Mesendoderm (in vitro differentiated cells): Measurements from ENCODE around the gene FMNL2.

ENCODE experiments used
- DNase-seq: peaks from one replicate; pipeline ENCODE4 v3.0.0; 2013
- H2AK5ac ChIP-seq: 2 replicates; pipeline ENCODE4 v1.6.1; 2013; ENCODE audit warnings: low read length, inconsistent platforms
- H2BK120ac ChIP-seq: 2 replicates; pipeline ENCODE4 v1.6.1; 2013; ENCODE audit warnings: low read depth, mild to moderate bottlenecking, low read length, moderate library complexity, mixed read lengths
- H2BK15ac ChIP-seq: replicated peaks from 2 replicates; pipeline ENCODE4 v1.6.1; 2013; ENCODE audit warnings: low read depth, mild to moderate bottlenecking, moderate library complexity
- H2BK5ac ChIP-seq: 2 replicates; pipeline ENCODE4 v1.6.1; 2013; ENCODE audit warnings: low read length, inconsistent platforms
- H3K18ac ChIP-seq: 2 replicates; pipeline ENCODE4 v1.6.1; 2013; ENCODE audit warnings: mild to moderate bottlenecking, low read length, mixed read lengths
- H3K23ac ChIP-seq: one replicate; pipeline ENCODE4 v1.6.1; 2013; ENCODE audit warnings: low read length
- H3K27ac ChIP-seq: 2 replicates; pipeline ENCODE4 v1.5.1; 2013; ENCODE audit warnings: low read depth, mild to moderate bottlenecking, inconsistent platforms, low read length, moderate library complexity
- H3K27me3 ChIP-seq: 2 replicates; pipeline ENCODE4 v1.6.1; 2013; ENCODE audit warnings: low read length, control low read depth, mild to moderate bottlenecking, inconsistent platforms; ENCODE audit not compliant: insufficient read depth, poor library complexity
- H3K36me3 ChIP-seq: 2 replicates; pipeline ENCODE4 v1.6.1; 2013; ENCODE audit warnings: low read length, inconsistent platforms; ENCODE audit not compliant: control insufficient read depth, insufficient read depth
- H3K4ac ChIP-seq: one replicate; pipeline ENCODE4 v1.6.1; 2013; ENCODE audit warnings: low read depth, mild to moderate bottlenecking, low read length, moderate library complexity
- H3K4me1 ChIP-seq: 2 replicates; pipeline ENCODE4 v1.6.1; 2013; ENCODE audit warnings: low read depth, low read length, inconsistent platforms; ENCODE audit not compliant: control insufficient read depth
- H3K4me2 ChIP-seq: 2 replicates; pipeline ENCODE4 v1.6.1; 2013; ENCODE audit warnings: low read length
- H3K4me3 ChIP-seq: 2 replicates; pipeline ENCODE4 v1.5.1; 2013; ENCODE audit warnings: mild to moderate bottlenecking, low read length
- H3K56ac ChIP-seq: one replicate; pipeline ENCODE4 v1.6.1; 2013; ENCODE audit warnings: low read length
- H3K79me1 ChIP-seq: 2 replicates; pipeline ENCODE4 v1.6.1; 2013; ENCODE audit warnings: low read length, inconsistent platforms
- H3K79me2 ChIP-seq: 2 replicates; pipeline ENCODE4 v1.6.1; 2013; ENCODE audit warnings: mild to moderate bottlenecking, low read length; ENCODE audit not compliant: control insufficient read depth, insufficient read depth
- H3K9ac ChIP-seq: 2 replicates; pipeline ENCODE4 v1.6.1; 2013; ENCODE audit warnings: low read length, inconsistent platforms
- H4K5ac ChIP-seq: one replicate; pipeline ENCODE4 v1.6.1; 2013; ENCODE audit warnings: low read length
- H4K8ac ChIP-seq: one replicate; pipeline ENCODE4 v1.6.1; 2013; ENCODE audit warnings: low read depth, mild to moderate bottlenecking, control low read depth, low read length, moderate library complexity
- WGBS: extraction: QIAGEN DNeasy Blood & Tissue Kit; methylation state at CpG from one replicate; pipeline ENCODE4 v1.1.7; 2013; ENCODE audit warnings: low lambda C conversion rate, missing lambda C conversion rate; ENCODE audit not compliant: insufficient coverage; ENCODE audit errors: extremely low coverage; 5-methylcytosine and 5-hydroxymethylcytosine counted together

FMNL2 gene

DNA sequence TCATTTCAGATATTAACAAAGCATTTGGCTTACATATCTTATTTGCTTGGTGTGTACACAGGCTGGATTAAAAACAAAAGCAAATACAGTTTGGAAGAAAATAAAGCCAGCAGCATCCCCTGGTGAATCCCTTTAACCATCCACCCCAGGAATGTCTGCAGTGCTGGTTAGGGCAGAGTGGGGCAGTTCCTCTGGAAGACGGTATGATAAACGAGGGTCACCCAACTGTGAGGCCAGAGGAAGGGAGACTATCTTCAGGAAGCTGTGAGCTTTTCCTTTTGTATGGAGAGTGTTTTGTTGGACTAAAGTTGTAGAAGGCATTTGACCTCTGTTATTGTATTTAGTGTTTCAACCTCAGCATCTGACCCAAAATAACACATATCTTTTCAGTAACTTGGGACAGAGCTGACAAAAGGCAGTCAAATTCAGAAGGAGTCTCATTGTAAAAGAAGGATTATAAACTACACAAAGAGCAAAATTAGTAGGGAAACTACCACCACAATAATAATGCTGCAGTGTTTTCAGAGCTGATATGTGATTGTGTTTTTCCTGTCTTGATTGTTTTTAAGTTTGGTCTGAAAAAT lies 159.1 kb downstream of the FMNL2 start:
- H3K36me3 ChIP-seq = no peaks in the 10 kb centered on the region
- no peak overlapping the region for H3K18ac ChIP-seq
- H3K27me3 ChIP-seq = no peaks in the 10 kb centered on the region
- H3K9ac ChIP-seq = no peak overlapping the region
- H2BK120ac ChIP-seq = no peak overlapping the region
- no peak overlapping the region for H3K4me3 ChIP-seq
- H3K79me1 ChIP-seq = peaks cover 5% of the 10 kb centered on the region
- H4K8ac ChIP-seq = no peak overlapping the region
- no peak overlapping the region for H2BK15ac ChIP-seq
- peak; percentile 77 for DNase-seq
- H3K23ac ChIP-seq = no peak overlapping the region
- H2AK5ac ChIP-seq = no peak overlapping the region
- no peak overlapping the region for H3K4me2 ChIP-seq
- peaks cover 7% of the 10 kb centered on the region for H3K79me2 ChIP-seq
- no CpG with 5 or more reads among the region's 2 CpGs for WGBS
- peak overlapping the region; percentile 5 for H3K27ac ChIP-seq
- H4K5ac ChIP-seq = no peak overlapping the region
- no peak overlapping the region for H2BK5ac ChIP-seq
- H3K4ac ChIP-seq = no peak overlapping the region
- peaks cover 7% of the 10 kb centered on the region for H3K4me1 ChIP-seq
- H3K56ac ChIP-seq = no peak overlapping the region

DNA sequence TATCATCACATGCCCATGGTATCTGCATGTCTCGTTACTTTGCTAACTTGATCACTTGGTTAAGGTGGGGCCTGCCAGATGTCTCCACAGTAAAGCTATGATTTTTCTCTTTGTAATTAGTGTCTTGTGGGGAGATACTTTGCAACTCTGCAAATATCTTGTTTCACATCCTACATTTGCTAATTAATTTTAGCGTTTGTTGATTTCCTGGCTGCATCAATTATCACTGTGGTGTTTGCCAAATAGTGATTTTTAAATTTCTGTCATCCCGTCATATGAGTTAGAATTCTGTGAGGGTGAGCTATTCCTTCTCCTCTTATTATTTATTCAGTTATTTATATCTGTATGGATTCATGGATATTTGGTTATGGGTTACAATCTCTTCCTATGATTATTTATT lies 161.4 kb downstream of the FMNL2 start:
- no peak overlapping the region for H3K23ac ChIP-seq
- H3K36me3 ChIP-seq = no peaks in the 10 kb centered on the region
- H3K4me3 ChIP-seq = no peak overlapping the region
- peaks cover 9% of the 10 kb centered on the region for H3K4me1 ChIP-seq
- H3K27me3 ChIP-seq = no peaks in the 10 kb centered on the region
- no peak overlapping the region for H3K56ac ChIP-seq
- H2AK5ac ChIP-seq = no peak overlapping the region
- H3K4ac ChIP-seq = no peak overlapping the region
- DNase-seq = no peak
- H2BK120ac ChIP-seq = no peak overlapping the region
- H4K5ac ChIP-seq = no peak overlapping the region
- peaks cover 8% of the 10 kb centered on the region for H3K79me1 ChIP-seq
- no peak overlapping the region for H4K8ac ChIP-seq
- no peak overlapping the region for H3K4me2 ChIP-seq
- H3K79me2 ChIP-seq = peaks cover 11% of the 10 kb centered on the region
- no peak overlapping the region for H2BK5ac ChIP-seq
- WGBS = no CpG with 5 or more reads among the region's 3 CpGs
- H3K18ac ChIP-seq = no peak overlapping the region
- no peak overlapping the region for H3K27ac ChIP-seq
- no peak overlapping the region for H2BK15ac ChIP-seq
- no peak overlapping the region for H3K9ac ChIP-seq

DNA sequence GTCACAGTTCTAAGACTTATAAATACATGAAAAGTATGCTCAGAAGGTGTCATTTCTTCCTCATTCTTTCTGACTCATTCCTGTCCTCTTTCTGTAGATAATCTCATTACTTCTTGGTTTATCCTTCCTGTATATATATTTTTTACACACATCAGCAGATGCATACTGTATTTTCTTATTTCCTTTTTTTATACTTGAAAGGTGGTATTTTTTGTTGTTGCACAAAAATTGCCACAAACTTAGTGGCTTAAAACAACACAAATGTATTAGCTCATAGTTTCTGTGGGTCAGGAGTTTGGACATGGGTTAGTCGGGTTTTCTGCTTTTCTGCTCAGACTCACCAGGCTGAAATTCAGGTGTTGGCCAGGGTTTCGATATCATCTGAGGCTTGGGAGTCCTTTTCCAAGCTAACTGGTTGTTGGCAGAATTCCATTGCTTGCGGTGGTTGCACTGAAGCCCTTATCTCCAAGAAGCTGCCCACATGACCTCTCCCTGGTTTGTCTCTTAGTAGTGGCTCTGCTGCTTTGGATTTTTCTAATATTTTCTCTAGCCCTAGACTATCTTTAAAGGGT lies 162.6 kb downstream of the FMNL2 start:
- Histone ChIP-seq H4K5ac (no peak overlapping the region), H3K36me3 (no peaks in the 10 kb centered on the region), H3K4me1 (peaks cover 9% of the 10 kb centered on the region), H4K8ac (no peak overlapping the region), H2AK5ac (no peak overlapping the region), H3K56ac (no peak overlapping the region), H3K79me2 (peaks cover 11% of the 10 kb centered on the region), H2BK120ac (no peak overlapping the region), H3K9ac (no peak overlapping the region), H3K23ac (no peak overlapping the region), H3K27ac (no peak overlapping the region), H3K27me3 (no peaks in the 10 kb centered on the region), H3K18ac (no peak overlapping the region), H3K79me1 (peaks cover 8% of the 10 kb centered on the region), H2BK5ac (no peak overlapping the region), H2BK15ac (no peak overlapping the region), H3K4me3 (no peak overlapping the region), H3K4ac (no peak overlapping the region), H3K4me2 (no peak overlapping the region)
- no peak for DNase-seq
- WGBS = no CpG with 5 or more reads among the region's 3 CpGs

DNA sequence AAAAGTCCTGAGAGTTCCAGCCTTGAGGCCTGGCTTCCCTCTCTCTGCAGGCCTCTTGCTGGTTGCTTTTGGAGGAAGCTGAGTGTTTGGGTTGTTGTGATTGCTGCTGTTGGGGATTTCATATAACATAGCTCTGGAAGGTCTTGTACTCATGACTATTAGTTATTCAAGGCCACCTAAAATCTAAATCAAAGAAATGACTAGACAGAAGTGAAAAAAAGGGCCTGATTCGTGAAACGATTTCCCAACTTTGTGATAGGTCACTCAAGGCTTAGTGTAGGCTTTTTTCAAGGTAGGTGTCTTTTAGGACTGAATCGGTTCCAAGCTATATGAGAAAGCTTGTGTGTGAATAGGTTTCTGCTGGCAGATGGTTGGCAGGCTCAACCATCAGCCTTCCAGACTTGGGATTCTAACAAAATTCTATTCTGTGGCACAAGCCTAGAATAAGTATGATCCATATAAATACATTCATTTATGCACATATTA lies 164.4 kb downstream of the FMNL2 start:
- Histone ChIP-seq H3K27ac (no peak overlapping the region), H3K56ac (no peak overlapping the region), H4K5ac (no peak overlapping the region), H3K4me1 (peaks cover 5% of the 10 kb centered on the region), H2BK5ac (no peak overlapping the region), H3K4ac (no peak overlapping the region), H3K36me3 (no peaks in the 10 kb centered on the region), H3K79me2 (peaks cover 15% of the 10 kb centered on the region), H3K4me2 (no peak overlapping the region), H2BK120ac (no peak overlapping the region), H3K4me3 (no peak overlapping the region), H3K79me1 (peaks cover 13% of the 10 kb centered on the region), H3K18ac (peak overlapping the region; percentile 60), H2BK15ac (no peak overlapping the region), H3K23ac (no peak overlapping the region), H3K9ac (no peak overlapping the region), H4K8ac (no peak overlapping the region), H3K27me3 (no peaks in the 10 kb centered on the region), H2AK5ac (no peak overlapping the region)
- WGBS = no CpG with 5 or more reads among the region's 3 CpGs
- DNase-seq = no peak

DNA sequence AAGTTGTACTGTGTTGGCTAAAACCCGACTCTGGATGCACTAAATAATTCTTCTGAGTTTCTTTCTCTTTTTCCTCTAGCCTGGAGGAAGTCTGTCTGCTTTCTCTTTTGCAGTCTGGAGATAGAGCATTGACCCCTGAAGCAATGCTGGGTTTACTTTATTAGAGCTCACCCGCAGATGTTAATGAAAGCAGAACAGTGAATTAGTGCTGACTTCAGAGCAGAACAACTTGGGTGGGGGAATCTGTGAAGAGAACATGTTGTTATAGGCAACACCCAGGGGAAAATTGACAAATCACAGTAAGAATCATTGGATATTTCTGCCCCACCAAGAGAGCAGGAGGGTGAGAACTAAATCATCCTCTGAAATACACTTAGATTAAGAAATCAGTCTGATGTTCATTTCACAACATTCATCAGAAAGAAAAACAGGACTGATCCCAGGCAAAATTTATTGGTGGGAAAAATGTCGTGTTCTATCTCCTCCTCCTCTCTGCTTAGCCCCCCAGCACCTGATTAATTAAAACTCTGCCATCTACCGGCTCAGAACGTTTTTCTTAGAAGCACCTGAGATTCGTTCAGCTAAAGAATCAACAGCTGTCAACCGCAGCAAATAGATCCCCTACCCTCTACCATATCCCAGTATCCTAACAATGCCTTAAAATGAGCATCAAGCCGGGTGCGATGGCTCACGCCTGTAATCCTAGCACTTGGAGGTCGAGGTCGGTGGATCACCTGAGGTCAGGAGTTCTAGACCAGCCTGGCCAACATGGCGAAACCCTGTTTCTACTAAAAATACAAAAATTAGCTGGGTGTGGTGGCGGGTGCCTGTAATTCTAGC lies 165.1 kb downstream of the FMNL2 start:
- H3K4me2 ChIP-seq = no peak overlapping the region
- peak overlapping the region; percentile 45 for H3K18ac ChIP-seq
- no peak overlapping the region for H3K56ac ChIP-seq
- H3K79me1 ChIP-seq = peaks cover 13% of the 10 kb centered on the region
- WGBS = no CpG with 5 or more reads among the region's 14 CpGs
- H2BK5ac ChIP-seq = no peak overlapping the region
- no peak overlapping the region for H2BK15ac ChIP-seq
- no peak overlapping the region for H3K9ac ChIP-seq
- no peak overlapping the region for H3K27ac ChIP-seq
- no peak for DNase-seq
- H3K79me2 ChIP-seq = peaks cover 13% of the 10 kb centered on the region
- H4K5ac ChIP-seq = no peak overlapping the region
- no peak overlapping the region for H3K23ac ChIP-seq
- no peak overlapping the region for H4K8ac ChIP-seq
- H3K36me3 ChIP-seq = no peaks in the 10 kb centered on the region
- H3K4me1 ChIP-seq = peaks cover 2% of the 10 kb centered on the region
- no peak overlapping the region for H2BK120ac ChIP-seq
- no peak overlapping the region for H2AK5ac ChIP-seq
- no peak overlapping the region for H3K4ac ChIP-seq
- no peak overlapping the region for H3K4me3 ChIP-seq
- H3K27me3 ChIP-seq = no peaks in the 10 kb centered on the region
